Measurements from ENCODE around the gene CBLN4.

- TF ChIP-seq ZNF219 (CRISPR knock-in tag; IDR thresholded peaks at IDR 0.05; ENCODE audit: borderline replicate concordance) (no peak), CTCF (IDR thresholded peaks at IDR 0.05) (no peak), ZSCAN18 (CRISPR knock-in tag; IDR thresholded peaks at IDR 0.05) (no peak), USF1 (CRISPR knock-in tag; IDR thresholded peaks at IDR 0.05) (no peak), ATF6 (CRISPR knock-in tag; IDR thresholded peaks at IDR 0.05) (no peak), SP1 (CRISPR knock-in tag; conservative IDR thresholded peaks at IDR 0.05) (no peak), USF2 (CRISPR knock-in tag; IDR thresholded peaks at IDR 0.05) (no peak), TEAD4 (CRISPR knock-in tag; IDR thresholded peaks at IDR 0.05) (no peak), ELF4 (CRISPR knock-in tag; IDR thresholded peaks at IDR 0.05; ENCODE audit: low read depth) (no peak), IRF1 (CRISPR knock-in tag; IDR thresholded peaks at IDR 0.05) (no peak), FOXP4 (CRISPR knock-in tag; IDR thresholded peaks at IDR 0.05) (no peak), FOXJ3 (CRISPR knock-in tag; IDR thresholded peaks at IDR 0.05; ENCODE audit: borderline replicate concordance) (no peak), JUN (CRISPR knock-in tag; IDR thresholded peaks at IDR 0.05) (no peak), GABPB1 (CRISPR knock-in tag; IDR thresholded peaks at IDR 0.05) (no peak)
Measured at GRCh38 chr20:55961376-55962330, 43.7 kb downstream of the CBLN4 start.

All from WTC11 (cell line).